Astrocyte of the spinal cord (primary cell): Measurements from ENCODE around the gene CENPT.

ENCODE experiments used
- DNase-seq: peaks from one replicate; pipeline ENCODE4 v3.0.0; 2011; ENCODE audit warnings: low read depth, low spot score
- H3K4me3 ChIP-seq: 2 replicates; pipeline ENCODE4 v1.5.1; 2011; ENCODE audit warnings: low read depth, mild to moderate bottlenecking, low read length, moderate library complexity
- CTCF ChIP-seq: IDR thresholded peaks from 2 replicates; pipeline ENCODE4 v1.5.1; 2012; ENCODE audit warnings: low read depth, mild to moderate bottlenecking, low read length, inconsistent platforms
- in situ Hi-C: cut with HindIII; loops from 2 replicates; pipeline ENCODE4 v1.10.0; 2017; ENCODE audit warnings: low sequenced_read_pairs

CENPT gene

GRCh38 chr16:67780847-67781564 lies 66.5 kb downstream of the CENPT start:
- H3K4me3 ChIP-seq = no peak overlapping the region
- DNase-seq = no peak
- TF ChIP-seq CTCF = no peak
- in situ Hi-C loops = no loop called here

- no peak overlapping the region for H3K4me3 ChIP-seq
- no peak for DNase-seq
- in situ Hi-C loops = loop anchor here (10.0 kb wide), 1 partner anchor 65 kb away; the partner anchor contains the start of gene GFOD2
- no peak for TF ChIP-seq CTCF
Measured at GRCh38 chr16:67779256-67780014, 68.1 kb downstream of the CENPT start.
